GM19467 (cell line): ENCODE data around the gene NR6A1.

Source experiments
- ATAC-seq: cut with Tn5 transposase; IDR thresholded peaks from one replicate; pipeline ENCODE4 v1.9.1; 2021; ENCODE audit warnings: mild to moderate bottlenecking, moderate library complexity; ENCODE audit not compliant: unreplicated experiment

NR6A1 gene

DNA sequence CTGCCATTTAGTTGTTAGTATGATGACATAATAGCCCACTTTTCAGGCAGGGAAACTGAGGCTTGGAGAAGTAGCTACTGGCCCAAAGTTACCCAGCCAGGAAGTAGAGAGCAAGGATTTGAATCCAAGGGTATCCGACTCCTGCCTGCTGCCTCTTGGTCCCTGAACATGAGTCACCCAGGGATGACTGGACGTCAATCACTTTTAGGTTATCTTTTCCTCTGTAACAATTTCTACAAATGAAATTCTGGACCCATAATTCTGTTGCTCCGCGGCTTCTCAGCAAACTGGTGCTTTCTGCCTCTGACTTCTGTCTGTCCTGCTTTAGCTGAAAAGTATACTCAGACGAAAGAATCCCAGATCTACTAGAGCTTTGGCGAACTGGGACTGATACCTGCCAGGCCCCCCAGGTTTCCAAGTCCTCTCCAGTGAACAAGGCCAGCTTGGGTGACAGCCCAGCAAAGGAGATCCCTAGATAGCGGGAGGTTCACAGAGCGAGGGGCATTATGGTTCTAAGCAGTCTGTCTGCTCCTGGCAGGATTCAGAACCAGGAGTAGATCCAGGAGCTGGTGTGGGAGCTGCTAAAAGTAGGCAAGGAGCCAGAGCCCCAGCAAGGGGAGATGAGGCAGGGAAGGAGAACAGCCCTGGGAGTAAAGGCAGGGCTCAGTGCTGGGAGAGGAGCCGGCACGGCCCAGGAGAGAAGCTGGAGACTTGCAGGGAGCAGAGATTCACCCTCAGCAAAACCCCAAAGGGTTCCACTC lies 26.4 kb upstream of the NR6A1 start:
- ATAC-seq, result no peak

DNA sequence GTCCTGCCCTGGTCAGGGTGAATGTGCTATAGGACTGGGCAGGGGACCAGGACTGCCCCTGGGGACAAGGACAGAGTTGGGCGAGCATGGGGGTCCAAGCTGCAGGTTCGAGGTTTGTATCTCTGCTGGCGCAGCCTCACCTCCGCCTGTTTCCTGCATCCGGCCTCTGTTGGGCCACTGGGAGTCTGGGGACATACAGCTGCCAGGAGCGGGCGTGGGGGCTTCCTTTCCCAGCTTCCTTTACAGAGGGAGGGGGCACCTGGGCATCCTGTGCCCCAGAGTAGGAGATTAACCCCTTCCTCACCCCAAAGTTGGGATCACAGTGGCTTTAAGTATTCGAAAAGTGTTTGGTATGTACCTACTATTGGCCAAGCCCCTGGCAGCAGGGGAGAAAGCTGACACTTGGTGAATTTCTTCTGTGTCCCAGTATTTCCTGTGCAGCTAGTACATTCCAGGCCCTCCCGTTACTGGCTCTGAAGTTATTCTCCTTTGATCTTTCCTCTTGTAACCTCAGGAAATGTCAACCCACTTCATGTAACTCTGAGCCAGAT lies 24.8 kb upstream of the NR6A1 start:
- ATAC-seq, result no peak

DNA sequence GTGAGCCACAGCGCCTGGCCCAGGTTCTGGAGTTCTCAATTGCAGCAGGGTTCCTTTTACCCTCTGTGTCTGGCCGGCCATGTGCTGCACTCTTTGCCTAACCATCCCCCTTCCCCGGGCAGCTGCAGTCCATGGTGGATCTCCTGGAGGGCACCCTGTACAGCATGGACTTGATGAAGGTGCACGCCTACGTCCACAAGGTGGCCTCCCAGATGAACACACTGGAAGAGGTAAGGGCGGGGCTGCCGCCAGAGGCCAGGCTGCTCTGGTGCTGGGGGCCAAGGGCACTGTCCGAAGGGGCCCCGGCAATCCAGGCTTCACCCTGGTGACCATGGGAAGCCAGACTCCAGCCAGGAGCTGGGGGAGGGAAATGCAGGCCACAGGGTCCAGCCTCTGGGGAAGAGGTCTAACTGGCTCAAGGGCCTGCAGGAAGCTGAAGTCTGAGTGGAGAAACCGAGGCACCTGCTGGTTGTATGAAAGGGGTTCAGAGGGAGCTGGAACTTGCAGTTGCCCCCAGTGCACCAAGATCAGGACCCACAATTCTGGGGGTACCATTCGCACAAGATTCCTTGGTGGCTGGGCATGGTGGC lies 23.9 kb upstream of the NR6A1 start:
- ATAC-seq, result no peak

DNA sequence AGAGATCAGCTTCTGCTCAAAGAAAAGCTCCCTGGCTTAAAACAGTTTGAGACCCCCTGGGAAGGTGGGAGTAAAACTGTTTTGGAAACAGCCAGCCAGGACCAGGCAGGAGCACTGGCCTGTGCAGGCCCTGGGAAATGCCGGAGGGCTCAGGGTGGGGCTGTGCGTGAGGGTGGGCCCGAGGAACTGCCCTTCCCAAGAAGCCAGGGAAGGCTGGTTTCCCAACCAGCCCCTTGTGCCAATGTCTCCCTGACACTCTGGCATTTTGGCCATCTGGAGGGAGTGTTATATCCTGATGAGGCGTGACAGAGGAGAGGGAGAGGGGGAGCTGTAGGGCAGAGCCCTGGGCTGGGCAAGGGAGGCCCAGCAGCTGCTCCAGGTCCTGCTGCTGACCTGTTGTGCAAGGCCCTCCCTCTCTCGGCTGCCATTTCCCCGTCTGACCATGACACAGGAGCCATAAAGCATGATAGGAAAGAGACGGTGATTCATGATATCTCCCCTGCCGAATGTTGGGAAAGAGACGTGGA lies 22.0 kb upstream of the NR6A1 start:
- no peak for ATAC-seq

DNA sequence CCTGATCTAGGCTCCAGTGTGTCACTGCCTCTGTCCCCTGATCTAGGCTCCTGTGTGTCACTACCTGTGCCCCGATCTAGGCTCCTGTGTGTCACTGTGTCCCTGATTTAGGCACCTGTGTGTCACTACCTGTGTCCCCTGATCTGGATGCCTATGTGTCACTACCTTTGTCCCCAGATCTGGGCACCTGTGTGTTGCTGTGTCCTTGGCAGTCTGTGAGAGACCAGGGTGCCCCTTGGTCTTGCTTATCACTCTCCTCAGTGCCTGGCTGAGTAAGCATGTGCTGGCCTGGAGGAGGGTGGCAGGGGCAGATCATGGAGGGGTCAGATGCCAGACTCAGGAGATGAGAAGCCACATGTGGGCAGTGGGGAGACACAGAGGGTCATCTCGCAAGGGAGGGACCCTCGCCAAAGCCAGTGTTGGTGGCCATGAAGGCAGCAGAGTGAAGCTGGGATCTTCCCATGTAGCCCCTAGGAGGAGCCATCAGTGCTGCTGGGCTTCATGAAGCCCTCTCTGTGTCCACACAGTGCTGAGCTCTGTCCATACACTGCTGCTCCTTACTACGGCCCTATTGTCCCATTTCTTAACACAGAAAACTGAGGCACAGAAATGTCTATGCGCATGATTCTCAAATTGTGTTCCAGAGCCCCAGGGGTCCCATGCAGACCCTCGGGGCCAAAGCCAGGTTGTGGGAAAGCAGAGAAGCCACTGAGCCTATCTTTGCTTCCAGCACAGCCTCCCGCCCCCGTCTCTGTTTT lies 21.3 kb upstream of the NR6A1 start:
- no peak for ATAC-seq

DNA sequence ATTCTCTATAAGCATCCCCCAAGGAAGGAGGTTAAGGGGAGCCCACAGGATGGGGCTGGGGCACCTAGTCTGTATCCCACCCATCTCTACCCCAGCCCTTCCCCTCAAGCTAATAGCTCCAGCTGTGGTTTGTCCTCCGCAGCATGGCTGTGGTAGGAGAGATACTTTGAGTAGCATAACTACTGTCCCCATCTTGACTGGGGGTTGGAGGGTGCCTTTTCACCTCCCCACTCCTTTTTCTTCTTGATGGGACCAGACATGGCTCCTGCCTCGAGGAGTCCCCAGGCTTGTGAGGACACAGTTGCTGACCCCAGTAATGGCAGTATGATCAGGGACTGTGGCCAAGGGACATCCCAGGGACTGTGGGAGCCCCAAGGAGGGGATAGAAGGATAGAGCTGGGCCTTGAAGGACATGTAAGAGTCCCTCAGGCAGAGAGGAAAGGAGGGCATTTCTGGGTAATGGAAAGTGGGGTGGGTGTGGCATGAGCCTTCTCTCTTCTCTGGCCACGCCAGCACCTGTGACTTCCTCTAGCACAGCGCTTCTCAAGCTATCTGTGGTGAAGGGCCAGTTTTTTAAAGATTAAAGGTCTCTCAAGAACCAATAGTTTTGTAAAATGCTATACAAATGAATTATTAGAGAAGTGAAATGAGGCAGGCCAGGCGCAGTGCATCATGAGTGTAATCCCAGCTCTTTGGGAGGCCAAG lies 19.8 kb upstream of the NR6A1 start:
- ATAC-seq, result no peak

DNA sequence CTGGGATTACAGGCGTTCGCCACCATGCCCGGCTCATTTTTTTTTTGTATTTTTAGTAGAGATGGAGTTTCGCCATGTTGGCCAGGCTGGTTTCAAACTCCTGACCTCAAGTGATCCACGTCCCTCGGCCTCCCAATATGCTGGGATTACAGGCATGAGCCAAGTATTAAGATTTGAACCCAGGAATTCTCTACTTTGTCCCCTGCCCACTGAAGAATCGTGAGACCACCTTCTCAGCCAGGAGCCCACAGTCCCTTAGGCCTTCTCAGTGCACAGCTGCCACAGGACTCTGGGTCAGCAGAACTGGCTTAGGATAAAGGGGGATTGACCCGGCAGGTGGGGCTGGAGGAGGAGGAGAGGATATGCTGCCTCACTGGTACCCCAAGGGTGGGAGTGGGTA lies 19.2 kb upstream of the NR6A1 start:
- ATAC-seq, result no peak

DNA sequence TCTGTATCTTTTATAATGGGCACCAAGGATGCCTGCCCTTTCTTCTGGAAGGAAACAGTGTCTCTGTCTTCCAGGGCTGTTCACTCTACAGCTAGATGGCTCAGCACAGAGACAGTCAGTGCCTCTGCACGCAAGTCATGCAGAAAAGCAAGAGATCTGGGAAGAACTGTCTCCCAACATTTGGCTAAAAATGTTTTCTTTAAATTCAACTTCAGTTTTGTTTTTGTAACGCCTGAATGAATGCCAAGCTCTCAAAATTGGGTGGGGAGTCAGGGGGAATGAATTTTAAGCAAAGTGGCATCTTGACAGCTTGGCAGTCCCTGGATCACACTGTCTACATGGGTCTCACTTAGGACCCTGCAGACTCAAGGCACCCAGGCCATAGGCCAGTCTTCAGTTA lies 18.4 kb upstream of the NR6A1 start:
- ATAC-seq, result no peak

DNA sequence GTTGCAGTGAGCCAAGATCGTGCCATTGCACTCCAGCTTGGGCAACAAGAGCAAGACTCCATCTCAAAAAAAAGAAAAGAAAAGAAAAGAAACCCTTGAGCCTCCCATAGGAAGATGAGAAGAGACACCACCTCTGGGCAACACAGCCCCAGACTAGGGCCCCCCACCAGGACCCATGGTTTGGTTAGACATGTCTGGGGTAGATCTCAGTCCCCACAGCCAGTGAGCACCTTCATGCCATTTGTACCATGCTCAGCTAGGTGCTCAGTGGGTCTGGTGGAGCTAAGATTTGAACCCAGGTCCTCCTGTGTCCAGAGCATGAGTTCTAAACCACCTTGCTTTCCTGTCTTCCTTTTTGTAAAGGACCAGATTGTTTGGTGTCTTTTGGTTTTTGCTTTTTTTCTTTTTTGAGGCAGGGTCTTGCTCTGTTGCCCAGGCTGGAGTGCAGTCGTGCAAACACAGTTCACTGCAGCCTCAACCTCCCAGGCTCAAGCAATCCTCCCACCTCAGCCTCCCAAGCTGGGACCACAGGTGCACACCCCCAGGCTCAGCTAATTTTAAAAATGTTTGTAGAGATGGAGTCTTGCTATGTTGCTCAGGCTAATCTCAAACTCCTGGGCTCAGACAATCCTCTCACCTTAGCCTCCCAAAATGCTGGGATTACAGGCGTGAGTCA lies 17.6 kb upstream of the NR6A1 start:
- ATAC-seq, result no peak

DNA sequence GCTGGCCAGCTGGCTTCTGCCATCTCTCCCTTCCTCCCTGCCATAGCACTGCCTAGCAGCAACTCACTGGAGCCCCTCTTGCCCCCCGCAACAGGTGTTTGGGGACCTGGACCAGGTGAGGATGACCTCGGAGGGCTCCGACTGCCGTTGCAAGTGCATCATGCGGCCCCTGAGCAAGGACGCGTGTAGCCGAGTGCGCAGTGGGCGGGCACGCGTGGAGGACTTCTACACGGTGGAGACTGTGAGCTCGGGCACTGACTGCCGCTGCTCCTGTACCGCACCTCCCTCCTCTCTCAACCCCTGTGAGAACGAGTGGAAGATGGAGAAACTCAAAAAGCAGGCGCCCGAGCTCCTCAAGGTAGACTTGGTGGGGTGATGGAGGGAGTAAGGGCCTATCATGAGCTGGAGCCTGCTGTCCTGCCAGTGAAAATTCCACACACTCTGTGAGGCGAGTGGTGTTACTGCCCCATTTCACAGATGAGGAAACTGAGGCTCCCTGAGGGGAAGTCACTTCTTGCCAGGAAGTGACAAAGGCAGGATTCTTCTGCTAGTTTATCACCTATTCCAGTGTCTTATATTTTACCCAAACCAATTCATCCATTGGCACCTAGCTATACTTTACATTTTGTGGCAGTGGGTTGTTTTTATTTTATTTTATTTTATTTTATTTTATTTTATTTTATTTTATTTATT lies 15.9 kb upstream of the NR6A1 start:
- no peak for ATAC-seq

DNA sequence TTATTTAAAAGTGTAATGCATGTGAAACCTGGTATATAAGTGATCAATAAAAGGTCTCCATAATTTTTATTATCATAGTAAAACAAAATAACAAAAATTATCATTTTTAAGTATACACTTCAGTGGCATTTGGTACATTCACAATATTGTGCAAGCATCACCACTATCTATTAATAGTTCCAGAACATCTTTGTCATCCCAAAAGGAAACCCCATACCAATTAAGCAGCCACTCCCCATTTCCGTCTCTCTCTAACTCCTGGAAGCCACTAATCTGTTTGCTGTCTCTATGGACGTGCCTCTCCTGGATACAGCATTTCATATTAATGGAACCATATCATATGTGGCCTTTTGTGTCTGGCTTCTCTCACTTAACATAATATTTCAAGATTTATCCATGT lies 13.4 kb upstream of the NR6A1 start:
- ATAC-seq, result no peak

DNA sequence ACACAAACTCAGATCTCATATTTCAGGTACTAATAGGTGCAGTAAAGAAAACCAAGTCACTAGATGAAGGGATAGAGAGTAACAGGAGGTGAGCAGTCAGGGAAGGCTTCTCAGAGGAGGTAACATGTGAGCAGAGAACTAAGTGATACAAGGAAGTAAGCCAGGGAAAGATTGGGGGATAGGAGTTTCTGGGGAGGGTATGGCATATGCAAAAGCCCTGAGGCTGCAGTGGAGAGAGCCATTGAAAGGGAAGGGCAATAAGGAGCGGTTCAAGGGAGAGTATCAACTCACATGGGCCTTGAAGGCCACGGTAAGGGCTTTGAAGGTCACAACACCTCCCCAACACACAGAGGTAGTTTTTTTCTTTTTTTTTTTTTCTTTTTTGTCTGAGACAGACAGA lies 12.7 kb upstream of the NR6A1 start:
- ATAC-seq, result no peak

DNA sequence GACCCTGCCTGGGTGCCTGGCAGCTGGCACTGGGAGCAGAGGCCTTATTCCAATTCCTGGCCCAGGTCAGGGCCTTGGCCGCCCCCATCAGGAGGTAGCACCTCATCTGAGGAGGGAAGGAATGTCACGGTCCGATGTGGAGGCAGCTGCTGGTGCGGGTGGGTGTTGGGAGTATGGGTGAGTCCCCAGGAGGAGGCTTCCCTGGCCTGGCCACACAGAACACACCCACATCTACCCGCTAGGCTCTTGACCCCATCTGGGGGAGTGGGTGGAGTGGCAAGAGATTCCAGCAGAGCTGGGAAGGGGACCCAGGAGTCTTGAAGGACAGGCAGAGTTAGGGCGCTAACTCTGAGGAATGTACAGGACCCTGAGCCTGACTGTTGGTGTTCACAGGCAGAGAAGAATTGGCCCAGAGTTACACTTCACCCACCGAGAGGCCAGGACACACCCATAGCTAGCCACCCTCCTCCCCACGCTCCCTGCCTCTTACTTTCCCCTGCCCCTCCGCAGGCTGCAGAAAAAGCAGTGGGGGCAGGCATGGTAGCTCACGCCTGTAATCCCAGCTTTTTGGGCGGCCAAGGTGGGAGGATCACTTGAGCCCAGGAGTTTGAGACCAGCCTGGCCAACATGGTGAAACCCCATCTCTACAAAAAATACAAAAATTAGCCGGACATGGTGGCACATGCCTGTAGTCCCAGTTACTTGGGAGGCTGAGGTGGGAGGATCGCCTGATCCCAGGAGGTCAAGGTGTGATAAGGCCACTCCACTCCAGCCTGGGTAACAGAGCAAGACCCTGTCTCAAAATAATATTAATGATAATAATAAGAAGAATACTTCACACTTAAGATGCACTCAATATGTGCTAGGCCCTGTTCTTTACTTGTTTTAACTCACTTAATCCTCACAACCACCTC lies 11.8 kb upstream of the NR6A1 start:
- ATAC-seq, result no peak

DNA sequence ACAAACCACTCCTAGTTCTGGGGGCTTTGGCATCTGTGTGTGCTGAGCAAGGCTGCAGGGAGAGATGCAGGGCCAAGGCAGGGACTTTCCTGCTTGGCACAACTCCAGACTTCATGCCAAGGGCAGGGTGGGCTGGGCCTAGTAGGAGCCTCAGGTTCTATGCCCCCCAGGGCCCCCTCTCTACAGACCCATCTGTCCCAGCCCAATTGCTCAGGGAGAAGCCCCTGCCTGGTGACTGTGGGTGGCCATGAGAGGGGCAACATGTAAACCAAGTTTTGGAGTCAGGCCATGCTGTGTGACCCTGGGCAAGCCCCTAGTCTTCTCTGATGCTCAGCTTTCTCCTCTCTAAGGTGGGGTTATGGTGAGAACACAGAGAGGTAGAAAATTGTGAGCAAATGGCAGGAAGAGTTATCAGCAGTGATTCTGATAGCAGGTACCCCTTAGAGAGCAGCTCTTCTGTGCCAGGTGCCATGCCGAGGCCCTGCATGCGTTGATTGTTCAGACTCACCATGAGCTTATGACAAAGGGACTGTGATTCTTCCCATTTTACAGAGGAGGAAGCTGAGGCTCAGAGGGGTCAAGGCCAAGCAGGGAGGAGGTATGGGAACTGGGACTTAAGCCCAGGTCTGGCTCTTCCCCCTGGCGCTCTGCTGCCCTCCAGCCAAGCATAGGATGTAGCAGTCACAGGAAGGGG lies 11.0 kb upstream of the NR6A1 start:
- ATAC-seq, result no peak

DNA sequence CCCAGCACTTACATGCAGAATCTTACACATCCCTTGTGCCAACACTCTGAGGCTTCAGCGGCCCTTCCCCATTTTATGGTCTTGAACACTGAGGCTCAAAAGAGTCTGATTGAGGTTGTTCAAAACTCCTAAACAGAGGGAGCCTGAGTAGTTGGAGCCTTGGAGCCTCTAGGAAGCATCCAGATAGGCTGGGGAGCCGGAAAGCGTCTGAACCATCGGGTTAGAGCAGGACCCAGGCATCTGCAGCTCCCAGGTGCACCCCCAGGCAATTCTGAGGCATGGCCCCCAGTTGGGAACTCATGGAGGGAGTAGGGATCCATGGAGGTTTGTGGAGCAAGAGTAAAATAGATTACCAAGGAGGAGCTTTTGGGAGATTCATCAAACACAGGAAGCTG lies 9.6 kb upstream of the NR6A1 start:
- no peak for ATAC-seq

DNA sequence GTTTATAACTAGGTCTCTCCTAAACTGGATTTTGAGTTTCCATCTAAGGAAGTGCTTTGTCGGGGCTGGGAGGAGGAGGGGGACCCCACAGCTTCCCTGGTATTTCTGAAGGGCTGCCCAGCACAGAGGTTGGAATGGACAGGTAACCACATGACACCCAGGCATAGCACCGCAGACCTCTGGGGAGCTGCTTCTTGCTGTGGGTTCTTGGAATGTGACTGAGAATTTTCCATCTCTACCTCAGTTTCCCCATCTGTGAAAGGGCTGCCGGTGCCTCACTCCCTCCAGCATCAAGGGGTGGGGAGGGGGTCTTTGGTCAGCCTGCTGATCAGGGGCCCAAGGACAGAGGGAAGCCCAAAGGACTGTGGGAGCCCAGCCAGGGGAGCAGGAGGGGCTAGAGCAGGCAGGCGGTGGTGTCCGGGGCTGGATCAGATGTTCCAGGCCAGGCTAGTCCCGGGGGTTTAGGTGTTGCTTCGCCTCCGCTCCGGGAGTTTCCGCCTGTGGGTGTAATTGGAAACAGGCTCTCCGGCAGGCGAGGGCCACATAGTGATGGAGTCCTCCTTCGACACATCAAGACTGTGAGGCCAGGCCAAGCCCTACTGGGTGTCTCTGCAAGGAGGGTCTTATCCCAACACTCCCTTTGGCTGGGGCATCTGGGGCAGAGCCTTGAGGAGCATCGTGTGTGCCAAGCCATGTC lies 9.1 kb upstream of the NR6A1 start:
- no peak for ATAC-seq

DNA sequence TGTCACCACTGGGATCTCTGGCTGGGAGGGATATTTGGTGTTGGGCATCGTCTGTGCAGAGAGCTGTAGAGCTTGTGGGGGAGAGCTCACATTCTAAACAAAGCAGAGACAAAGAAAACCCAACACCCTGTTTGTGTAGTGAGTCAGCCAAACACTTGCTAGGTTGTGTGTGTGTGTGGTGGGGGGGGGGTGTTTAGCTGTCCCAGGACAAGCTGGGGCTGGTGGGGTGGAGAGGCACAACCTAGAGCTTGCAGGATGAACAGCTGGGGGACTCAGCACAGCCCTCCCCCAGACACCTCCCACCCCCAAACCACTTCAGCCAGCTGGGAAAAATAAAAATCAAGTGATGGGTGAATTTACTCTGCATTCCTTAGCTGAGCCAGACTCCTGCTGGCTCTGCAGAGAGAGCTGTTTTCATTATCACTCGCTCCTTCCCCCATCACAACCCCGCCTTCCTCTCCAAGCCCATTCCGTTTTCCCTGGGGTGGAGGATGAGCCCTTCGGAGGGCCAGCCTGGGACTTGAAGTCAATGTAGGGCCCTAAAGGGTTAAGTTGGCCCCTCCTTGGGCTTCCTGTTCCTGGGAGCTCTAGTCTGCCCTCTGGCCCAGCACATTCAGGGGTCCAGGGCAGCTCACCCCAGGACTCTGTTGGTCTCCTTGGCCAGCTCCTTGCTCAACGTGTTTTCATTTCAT lies 8.4 kb upstream of the NR6A1 start:
- no peak for ATAC-seq
